Body of pancreas (tissue), 4 donors: ENCODE data around the gene SVIL. TPM values are rescaled to one million over a fixed set of nuclear protein-coding genes. Genes with fewer than 3 reads are reported as not detected.
A peak's percentile ranks its signal among the peaks of the same experiment; 100 is the strongest.
"Not testable (repeated sequence)": the region's sequence is repeated elsewhere in the genome, so short reads cannot be mapped to it uniquely, and the experiment has no call there.

ENCODE experiments used
- ATAC-seq: fragments of 150-250 bp; one replicate; pipeline ENCODE4 v1.9.1; 2016
- DNase-seq, 4 donors: peaks; one replicate each; pipeline ENCODE4 v3.0.0-alpha.2; 2019
- H3K27ac ChIP-seq, 4 donors: fragments of 200-600 bp; sonication (generic); 1 replicate in 3 of 4; 2 replicates in 1 of 4; pipeline versions ENCODE4 v1.5.1 to v1.6.1; 2016 to 2019; ENCODE audit warnings: mild to moderate bottlenecking in 1 of 4, mixed read lengths in 1 of 4, moderate library complexity in 1 of 4
- H3K27me3 ChIP-seq, 2 donors: fragments of 200-600 bp; sonication (generic); one replicate each; pipeline ENCODE4 v1.6.0; 2016; ENCODE audit warnings: mild to moderate bottlenecking in 1 of 2
- H3K36me3 ChIP-seq, 2 donors: fragments of 200-600 bp; sonication (generic); replicated peaks in 1 of 2; 2 replicates each; pipeline ENCODE4 v1.5.1; 2016; ENCODE audit warnings: low read depth in 2 of 2; ENCODE audit not compliant: insufficient read depth in 1 of 2
- H3K4me1 ChIP-seq: fragments of 200-600 bp; sonication (generic); one replicate; pipeline ENCODE4 v1.6.0; 2016
- H3K4me3 ChIP-seq, 2 donors: fragments of 200-600 bp; sonication (generic); 1 replicate in 1 of 2; 2 replicates in 1 of 2; pipeline ENCODE4 v1.5.1; 2016 to 2019
- H3K9me3 ChIP-seq, 3 donors: fragments of 200-600 bp; sonication (generic); 1 replicate in 2 of 3; 2 replicates in 1 of 3; pipeline ENCODE4 v1.5.1; 2016
- POLR2A ChIP-seq, 3 donors: fragments of 450-650 bp; IDR thresholded peaks; one replicate each; pipeline ENCODE4 v1.6.1; 2016; ENCODE audit warnings: antibody characterized with exemption in 3 of 3, mild to moderate bottlenecking in 2 of 3
- WGBS, 2 donors: methylation state at CpG; one replicate each; pipeline ENCODE4 v1.1.5; 2017; 5-methylcytosine and 5-hydroxymethylcytosine counted together
- intact Hi-C: fragments of 100-400 bp; cut with DNase I; formaldehyde crosslinking; loops from one replicate; pipeline ENCODE4 v1.15.1; 2023
- total RNA-seq, 2 donors: library from RNA; depleted of rRNA; stranded (reverse); fragments of >200 nt; gene quantifications; one replicate each; pipeline ENCODE4 v1.1.0, GENCODE V29; 2016
- TF ChIP-seq, protein P1 (sequence below), 7 experiments: fragments of 450-650 bp in 4 of 7; fragments of 200-600 bp in 3 of 7; sonication (generic) in 3 of 7; IDR thresholded peaks; one replicate each; pipeline ENCODE4 v1.5.1; 2016 to 2019; ENCODE audit warnings: antibody characterized with exemption in 7 of 7

The SVIL gene
- total RNA-seq, 2 donors from 2014 or later: 25.4 to 41.2 TPM

DNA sequence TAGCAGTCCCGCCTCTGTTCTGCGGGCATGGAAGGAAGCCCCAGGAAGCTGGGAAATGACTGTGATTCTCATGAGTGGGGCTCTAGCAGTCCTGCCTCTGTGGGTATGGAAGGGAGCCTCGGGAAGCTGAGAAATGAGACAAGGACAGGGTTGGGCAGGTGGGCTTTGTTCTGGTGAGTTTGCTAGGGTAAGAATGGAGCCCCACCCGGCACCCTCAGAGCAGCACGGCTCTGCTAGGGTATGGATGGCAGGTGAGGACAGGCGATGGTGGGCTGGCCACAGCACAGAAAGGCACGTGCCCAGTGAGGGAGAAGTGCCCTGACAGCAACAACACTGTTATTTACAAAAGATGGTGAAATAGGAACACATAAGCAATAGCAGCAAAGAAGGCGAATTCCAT is 39.6 kb downstream of the SVIL start:
- 87 to 91% methylated on average over 8 of the region's 8 CpGs for WGBS, 2 donors
- H3K4me3 ChIP-seq: no peak overlapping the region
- H3K27ac ChIP-seq: no peak overlapping the region
- H3K4me1 ChIP-seq: peaks cover 32% of the 10 kb centered on the region
- H3K36me3 ChIP-seq: no peaks in the 10 kb centered on the region
- H3K9me3 ChIP-seq: no peaks in the 10 kb centered on the region
- intact Hi-C loops: no loop called here
- DNase-seq: no peak
- no peaks in the 10 kb centered on the region for H3K27me3 ChIP-seq
- TF ChIP-seq, protein P1, sequence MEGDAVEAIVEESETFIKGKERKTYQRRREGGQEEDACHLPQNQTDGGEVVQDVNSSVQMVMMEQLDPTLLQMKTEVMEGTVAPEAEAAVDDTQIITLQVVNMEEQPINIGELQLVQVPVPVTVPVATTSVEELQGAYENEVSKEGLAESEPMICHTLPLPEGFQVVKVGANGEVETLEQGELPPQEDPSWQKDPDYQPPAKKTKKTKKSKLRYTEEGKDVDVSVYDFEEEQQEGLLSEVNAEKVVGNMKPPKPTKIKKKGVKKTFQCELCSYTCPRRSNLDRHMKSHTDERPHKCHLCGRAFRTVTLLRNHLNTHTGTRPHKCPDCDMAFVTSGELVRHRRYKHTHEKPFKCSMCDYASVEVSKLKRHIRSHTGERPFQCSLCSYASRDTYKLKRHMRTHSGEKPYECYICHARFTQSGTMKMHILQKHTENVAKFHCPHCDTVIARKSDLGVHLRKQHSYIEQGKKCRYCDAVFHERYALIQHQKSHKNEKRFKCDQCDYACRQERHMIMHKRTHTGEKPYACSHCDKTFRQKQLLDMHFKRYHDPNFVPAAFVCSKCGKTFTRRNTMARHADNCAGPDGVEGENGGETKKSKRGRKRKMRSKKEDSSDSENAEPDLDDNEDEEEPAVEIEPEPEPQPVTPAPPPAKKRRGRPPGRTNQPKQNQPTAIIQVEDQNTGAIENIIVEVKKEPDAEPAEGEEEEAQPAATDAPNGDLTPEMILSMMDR (IDR thresholded peaks at IDR 0.05): no peak
- TF ChIP-seq POLR2A (IDR thresholded peaks at IDR 0.05): no peak
- ATAC-seq: no peak

DNA sequence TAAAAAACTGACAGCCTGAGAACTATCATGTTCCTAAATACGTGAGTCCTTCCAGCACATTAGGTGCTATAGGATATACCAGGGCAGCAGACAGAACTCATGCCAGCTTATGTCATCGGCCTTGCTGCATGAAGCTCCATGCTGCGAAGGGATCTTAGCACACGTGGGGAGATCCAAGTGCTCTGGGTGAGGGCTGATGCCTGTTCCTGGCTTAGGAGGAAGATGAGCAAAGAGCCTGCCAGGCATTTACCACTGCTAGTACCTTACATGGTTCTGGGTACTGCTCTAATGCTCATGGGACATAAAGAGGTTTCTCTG is 43.2 kb downstream of the SVIL start:
- intact Hi-C loops: no loop called here
- peak overlapping the region in 3 of 4 donors; percentile 58 to 75 (median 64) for H3K27ac ChIP-seq
- no peaks in the 10 kb centered on the region for H3K36me3 ChIP-seq
- DNase-seq: no peak
- WGBS, 2 donors: 62 to 92% methylated on average over 4 of the region's 4 CpGs
- H3K9me3 ChIP-seq: no peaks in the 10 kb centered on the region
- H3K27me3 ChIP-seq: no peaks in the 10 kb centered on the region
- ATAC-seq: no peak
- H3K4me3 ChIP-seq: no peak overlapping the region
- H3K4me1 ChIP-seq: peaks cover 56% of the 10 kb centered on the region
- TF ChIP-seq, protein P1 (IDR thresholded peaks at IDR 0.05): no peak
- TF ChIP-seq POLR2A (IDR thresholded peaks at IDR 0.05): no peak

DNA sequence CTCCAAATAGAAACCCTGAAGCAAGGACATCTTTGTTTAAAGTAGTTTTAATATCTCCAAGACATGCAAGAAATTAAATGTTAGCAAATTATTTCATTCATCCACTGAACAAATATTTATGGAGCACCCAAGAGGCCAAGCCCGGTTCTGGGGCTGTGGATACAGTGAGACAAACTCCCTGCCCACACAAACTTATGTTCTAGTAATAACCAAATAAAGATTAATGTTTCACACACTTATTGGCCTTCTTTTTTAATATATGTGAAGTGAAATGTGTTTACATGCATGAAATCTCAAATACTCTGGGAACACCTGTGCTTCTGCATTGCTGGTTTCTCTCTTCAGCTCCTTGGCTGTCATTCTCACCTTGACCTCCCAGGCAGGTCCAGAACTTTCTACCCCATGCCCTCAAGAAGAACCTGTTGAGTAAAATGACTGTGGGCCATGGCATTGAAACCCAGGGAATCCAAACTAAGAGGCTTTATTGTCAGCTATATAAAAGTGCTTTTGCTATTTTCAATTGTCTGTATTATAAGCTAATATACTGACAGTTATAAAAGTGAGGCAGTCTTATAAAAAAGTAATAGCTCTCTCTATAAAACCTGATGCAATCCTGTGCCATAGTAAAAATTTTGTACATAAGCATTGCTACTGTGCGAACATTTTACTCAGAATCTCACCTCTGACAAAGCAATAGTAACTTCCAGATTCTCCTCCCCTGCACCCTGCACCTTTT is 43.7 kb downstream of the SVIL start:
- H3K4me3 ChIP-seq: no peak overlapping the region
- DNase-seq (no peak), ATAC-seq (no peak)
- H3K9me3 ChIP-seq: no peaks in the 10 kb centered on the region
- 48% methylated on average over 2 of the region's 2 CpGs for WGBS, 2 donors
- no peak for TF ChIP-seq POLR2A (IDR thresholded peaks at IDR 0.05)
- TF ChIP-seq, protein P1 (IDR thresholded peaks at IDR 0.05): no peak
- peak overlapping the region in 3 of 4 donors; percentile 58 to 75 (median 64) for H3K27ac ChIP-seq
- H3K4me1 ChIP-seq: peaks cover 56% of the 10 kb centered on the region
- intact Hi-C loops: no loop called here
- H3K27me3 ChIP-seq: no peaks in the 10 kb centered on the region
- no peaks in the 10 kb centered on the region for H3K36me3 ChIP-seq

DNA sequence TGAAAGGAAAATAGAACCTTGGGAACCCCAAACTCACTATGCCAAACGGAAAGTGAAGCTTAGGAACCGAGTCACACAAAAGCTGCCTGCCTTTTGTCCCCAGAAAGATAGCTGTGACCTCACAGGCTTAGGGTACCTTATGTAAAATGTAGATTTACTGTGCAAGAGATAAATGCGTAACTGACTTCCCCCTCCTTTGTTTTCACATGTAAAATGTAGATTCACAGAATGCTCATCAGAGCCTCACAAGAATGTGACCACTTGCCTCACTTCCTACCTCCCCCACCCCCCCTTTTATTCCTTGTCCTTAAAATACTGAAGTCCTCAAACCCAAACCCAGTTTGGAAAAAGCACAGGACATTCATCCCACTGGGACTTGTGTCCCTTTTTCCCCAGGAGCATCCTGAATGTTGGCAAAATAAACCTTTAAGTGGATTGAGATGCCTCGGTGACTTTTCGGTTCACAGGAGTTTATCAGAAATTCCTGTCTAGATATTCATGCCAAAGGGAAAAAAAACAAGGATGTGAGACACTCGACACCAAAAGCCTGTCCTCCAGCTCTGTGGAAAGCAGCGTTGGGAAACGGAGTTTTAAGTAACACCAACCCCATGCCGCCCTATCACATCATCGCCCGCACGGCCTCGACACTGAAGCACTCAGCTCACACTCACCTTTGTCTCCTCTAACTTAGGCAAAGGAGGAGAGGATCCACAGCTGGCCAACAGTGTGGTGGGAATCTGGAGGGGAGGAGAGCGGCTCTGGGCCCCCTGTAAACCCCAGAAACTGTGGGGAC is 45.9 kb downstream of the SVIL start:
- Histone ChIP-seq H3K4me3 (no peak overlapping the region), H3K36me3 (no peaks in the 10 kb centered on the region), H3K9me3 (no peaks in the 10 kb centered on the region), H3K4me1 (peaks cover 56% of the 10 kb centered on the region), H3K27ac (peak overlapping the region in 3 of 4 donors; percentile 58 to 75 (median 64)), H3K27me3 (no peaks in the 10 kb centered on the region)
- 73 to 78% methylated on average over 14 of the region's 14 CpGs for WGBS, 2 donors
- ATAC-seq: no peak
- TF ChIP-seq POLR2A (IDR thresholded peaks at IDR 0.05): no peak
- intact Hi-C loops: no loop called here
- DNase-seq: no peak

DNA sequence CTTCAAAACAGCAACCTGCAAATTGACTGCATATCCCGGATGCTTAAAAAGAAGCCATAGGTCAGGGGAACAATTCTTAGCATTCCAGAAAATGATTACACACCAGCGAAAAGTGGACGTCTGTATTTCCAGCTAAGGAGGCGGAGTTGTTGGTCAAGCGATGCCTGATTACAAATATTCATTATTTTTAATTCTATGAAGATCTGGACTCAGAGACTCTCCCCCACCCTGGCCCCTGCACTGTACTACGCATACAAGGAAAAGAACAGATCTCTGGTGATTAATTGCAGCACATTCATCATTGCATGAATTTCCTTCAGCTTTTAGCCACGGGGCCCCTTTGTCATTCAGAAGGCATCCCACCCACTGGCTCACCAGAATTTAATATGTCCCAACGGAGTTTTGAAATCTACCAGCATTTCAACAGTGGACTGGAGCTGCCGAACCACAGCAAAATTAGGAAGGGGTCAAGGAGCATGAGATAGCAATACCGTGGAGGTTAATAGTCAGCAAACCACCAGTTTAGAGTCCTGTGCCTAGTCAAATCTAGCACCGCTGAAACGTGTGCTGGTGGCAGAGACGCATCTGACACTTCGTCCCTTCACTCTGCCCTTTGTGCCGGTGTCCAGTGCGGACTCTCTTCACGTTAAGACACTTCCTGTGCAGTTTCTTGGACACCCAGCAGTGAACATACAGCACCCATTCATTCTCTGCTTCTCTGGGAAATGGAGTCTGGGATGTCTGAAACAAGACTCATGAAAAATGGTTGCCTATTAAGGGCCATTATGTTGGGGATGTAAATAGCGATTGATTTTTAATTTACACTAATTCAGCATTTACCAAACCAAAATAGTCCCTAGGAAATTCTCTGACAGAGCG is 46.8 kb downstream of the SVIL start:
- peak overlapping the region in 3 of 4 donors; percentile 58 to 75 (median 64) for H3K27ac ChIP-seq
- H3K36me3 ChIP-seq, H3K9me3 ChIP-seq, intact Hi-C loops, H3K27me3 ChIP-seq, ATAC-seq, H3K4me3 ChIP-seq, DNase-seq: not testable (repeated sequence)
- peaks cover 50% of the 10 kb centered on the region for H3K4me1 ChIP-seq
- 61 to 76% methylated on average over 14 of the region's 19 CpGs for WGBS, 2 donors

DNA sequence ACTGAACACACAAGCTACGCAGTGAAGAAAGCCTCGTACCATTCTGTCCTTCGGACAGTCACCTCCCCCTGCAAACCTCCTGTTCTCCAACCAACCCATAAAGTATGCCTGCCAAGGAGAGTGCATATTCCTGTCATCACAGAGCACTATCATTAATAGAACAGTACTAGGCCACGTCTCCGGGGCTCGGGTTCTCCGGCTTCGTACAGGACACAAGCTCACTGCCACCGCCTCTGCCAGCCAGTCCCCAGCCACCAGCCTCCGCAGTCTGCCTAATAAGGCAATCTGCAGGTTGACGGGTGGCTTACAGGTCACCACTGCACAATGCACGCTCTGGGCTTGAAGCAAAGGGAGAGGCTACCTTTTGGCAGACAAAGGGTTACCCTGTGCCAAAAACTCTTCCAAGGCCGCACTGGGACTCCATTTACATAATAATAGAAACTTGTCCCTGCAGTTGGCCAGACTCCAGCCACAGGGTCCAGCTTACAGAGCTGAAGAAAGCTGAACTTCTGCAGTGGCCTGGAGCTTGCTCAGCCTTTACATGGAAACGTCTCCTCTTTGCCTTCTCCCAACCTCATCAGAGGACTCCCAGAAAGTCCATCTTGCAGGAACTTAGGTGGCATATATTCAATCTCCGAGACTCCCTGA is 47.5 kb downstream of the SVIL start:
- DNase-seq, ATAC-seq, H3K4me3 ChIP-seq, H3K36me3 ChIP-seq, H3K9me3 ChIP-seq, intact Hi-C loops, H3K27me3 ChIP-seq: not testable (repeated sequence)
- peaks cover 47% of the 10 kb centered on the region for H3K4me1 ChIP-seq
- H3K27ac ChIP-seq: peak overlapping the region in 3 of 4 donors; percentile 26 to 56 (median 32)
- WGBS, 2 donors: 47 to 87% methylated on average over 11 to 15 of the region's 15 CpGs
